ENCODE data around the gene INS.

INS gene

DNA sequence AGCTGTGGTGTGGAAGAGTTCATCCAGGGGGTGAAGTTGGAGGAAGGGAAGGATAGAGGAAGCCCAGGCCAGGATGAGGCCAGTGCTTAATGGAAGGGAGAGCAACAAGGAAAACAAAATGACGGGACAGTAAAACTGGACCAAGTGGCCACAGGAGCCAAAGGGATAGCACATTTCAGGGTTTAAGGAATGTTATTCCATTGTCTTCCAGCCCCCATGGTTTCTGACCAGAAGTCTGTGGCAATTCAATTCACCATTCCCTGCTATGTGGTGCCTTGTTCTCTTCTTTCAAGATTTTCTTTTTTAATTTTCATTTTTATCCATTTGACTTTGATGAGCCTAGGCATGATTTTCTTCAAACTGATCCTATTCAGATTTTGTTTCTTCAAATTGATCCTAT, 44.3 kb downstream of the INS start:
- H3K4me3 ChIP-seq (ENCODE audit: low read length) = no peak overlapping the region
- TF ChIP-seq, protein P1, sequence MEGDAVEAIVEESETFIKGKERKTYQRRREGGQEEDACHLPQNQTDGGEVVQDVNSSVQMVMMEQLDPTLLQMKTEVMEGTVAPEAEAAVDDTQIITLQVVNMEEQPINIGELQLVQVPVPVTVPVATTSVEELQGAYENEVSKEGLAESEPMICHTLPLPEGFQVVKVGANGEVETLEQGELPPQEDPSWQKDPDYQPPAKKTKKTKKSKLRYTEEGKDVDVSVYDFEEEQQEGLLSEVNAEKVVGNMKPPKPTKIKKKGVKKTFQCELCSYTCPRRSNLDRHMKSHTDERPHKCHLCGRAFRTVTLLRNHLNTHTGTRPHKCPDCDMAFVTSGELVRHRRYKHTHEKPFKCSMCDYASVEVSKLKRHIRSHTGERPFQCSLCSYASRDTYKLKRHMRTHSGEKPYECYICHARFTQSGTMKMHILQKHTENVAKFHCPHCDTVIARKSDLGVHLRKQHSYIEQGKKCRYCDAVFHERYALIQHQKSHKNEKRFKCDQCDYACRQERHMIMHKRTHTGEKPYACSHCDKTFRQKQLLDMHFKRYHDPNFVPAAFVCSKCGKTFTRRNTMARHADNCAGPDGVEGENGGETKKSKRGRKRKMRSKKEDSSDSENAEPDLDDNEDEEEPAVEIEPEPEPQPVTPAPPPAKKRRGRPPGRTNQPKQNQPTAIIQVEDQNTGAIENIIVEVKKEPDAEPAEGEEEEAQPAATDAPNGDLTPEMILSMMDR (conservative IDR thresholded peaks at IDR 0.05; ENCODE audit: low read length) = no peak
- no peak for DNase-seq (ENCODE audit: low read depth)

DNA sequence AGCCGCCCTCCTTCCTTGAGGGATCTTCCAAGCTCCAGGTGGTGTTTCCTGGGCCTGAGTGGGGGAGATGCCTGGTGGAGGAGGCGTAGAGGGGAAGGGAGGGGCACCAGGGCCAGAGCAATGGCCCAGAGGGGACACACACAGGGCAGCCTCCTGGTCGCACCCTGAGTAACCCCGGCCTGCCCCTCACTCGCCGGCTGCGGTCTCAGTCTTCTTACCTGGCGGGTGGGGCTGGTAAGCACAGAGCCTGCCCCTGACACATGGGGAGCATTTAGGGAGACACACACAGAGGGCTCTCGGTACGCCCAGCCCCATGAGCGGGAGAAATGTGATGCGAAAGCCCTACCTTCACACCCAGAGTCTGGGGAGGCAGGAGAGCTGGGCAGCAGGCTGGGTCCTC, 45.7 kb downstream of the INS start:
- TF ChIP-seq, protein P1 (conservative IDR thresholded peaks at IDR 0.05; ENCODE audit: low read length) = no peak
- H3K4me3 ChIP-seq (ENCODE audit: low read length) = no peak overlapping the region
- no peak for DNase-seq (ENCODE audit: low read depth)

DNA sequence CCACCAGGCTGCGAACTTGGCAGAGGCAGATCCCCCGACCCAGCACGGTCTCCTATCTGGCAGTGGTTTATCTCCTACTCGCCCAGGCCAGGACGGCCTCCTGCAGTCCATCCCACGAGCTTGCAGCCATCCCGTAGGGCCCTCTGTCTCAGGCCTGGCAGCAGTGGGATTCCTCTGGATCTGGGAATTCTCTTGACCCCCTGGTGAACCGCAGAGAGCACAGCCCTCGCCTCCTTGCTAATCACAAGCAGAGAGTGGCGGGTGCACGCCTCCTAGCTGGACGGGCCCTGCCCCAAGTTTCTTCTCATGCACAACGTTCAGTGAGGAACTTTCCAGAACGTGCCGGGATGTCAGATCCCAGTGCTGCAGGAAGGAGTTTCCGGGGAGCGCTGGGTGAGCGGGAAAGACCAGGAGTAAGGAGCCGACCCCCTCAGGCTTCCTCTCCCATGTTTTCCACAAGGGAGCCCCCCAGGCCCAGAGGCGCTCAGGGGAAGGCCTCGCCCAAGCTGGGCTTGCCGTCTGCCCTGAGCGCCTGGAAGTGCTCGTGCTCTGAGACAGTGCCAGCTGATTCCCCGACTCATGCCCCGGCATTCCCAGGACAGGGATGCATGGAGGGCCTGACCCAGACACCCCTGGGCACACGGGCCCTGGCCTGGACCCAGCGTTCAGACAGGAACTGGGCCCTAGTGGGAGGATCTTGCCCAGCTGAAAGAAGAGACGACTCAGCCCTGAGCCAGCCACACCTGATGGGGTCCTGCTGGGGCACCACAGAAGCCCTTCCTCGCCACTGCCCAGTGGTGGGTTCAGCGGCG, 46.4 kb downstream of the INS start:
- TF ChIP-seq, protein P1 (conservative IDR thresholded peaks at IDR 0.05; ENCODE audit: low read length) = no peak
- no peak overlapping the region for H3K4me3 ChIP-seq (ENCODE audit: low read length)
- DNase-seq (ENCODE audit: low read depth) = no peak

DNA sequence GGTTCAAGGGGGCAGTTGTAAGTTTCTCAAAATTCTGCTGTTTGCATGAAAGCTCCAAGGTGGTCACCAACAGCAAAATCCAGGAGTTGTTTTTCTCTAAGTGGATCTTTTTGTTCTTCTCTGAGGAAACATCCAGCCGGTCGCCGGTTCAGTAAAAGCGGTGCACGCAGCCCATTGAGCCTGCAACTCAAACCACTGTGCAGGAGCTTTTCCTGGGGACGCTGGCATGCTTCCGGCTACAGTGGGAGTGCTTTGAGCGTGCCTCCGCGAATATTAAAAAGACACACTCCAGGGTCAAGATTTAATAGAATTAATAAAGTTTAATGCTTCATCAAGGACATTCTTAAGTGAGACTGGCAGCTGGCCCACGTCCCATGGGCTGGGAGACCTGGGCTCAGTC, 47.2 kb downstream of the INS start:
- no peak overlapping the region for H3K4me3 ChIP-seq (ENCODE audit: low read length)
- DNase-seq (ENCODE audit: low read depth) = no peak
- TF ChIP-seq, protein P1 (conservative IDR thresholded peaks at IDR 0.05; ENCODE audit: low read length) = no peak

DNA sequence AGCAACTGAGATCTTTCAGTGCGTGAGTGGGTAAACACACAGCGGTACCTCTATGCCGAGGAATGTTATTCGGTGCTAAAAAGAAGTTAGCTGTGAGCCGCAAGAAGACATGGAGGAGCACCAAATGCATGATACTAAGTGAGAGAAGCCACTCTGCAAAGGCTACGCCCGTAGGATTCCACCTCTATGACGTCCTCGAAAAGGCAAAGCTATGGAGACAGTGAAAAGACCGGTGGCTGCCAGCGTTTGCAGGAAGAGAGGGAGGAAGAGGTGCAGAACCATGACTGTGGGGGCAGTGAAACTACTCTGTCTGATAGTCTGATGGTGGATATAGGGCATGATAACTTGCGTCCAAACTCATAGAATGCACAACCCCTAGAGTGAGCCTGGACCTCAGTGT, 50.5 kb downstream of the INS start:
- no peak overlapping the region for H3K4me3 ChIP-seq (ENCODE audit: low read length)
- TF ChIP-seq, protein P1 (conservative IDR thresholded peaks at IDR 0.05; ENCODE audit: low read length) = no peak
- DNase-seq (ENCODE audit: low read depth) = no peak

All from AG10803 (cell line).